NCI-H2029 treated with DMSO at 0.1 percent for 48 hours (cell line): ENCODE results near the gene CMTM8.

ENCODE experiments used
- DNase-seq: peaks from one replicate; lab custom pipeline; 2025; lab: John Stamatoyannopoulos, UW

Gene CMTM8

GRCh38 chr3:32308378-32308777 is 69.9 kb downstream of the CMTM8 start:
- no peak for DNase-seq

GRCh38 chr3:32309654-32310242 is 71.3 kb downstream of the CMTM8 start:
- DNase-seq: no peak

- peak; percentile 44 for DNase-seq
These were observed 71.9 kb downstream of the CMTM8 start for GRCh38 chr3:32310336-32310735.

GRCh38 chr3:32310918-32311839 is 72.7 kb downstream of the CMTM8 start:
- DNase-seq: peak; percentile 36

- DNase-seq: no peak
These were observed 73.8 kb downstream of the CMTM8 start for GRCh38 chr3:32312251-32312650.

- DNase-seq: no peak
These were observed 74.7 kb downstream of the CMTM8 start for GRCh38 chr3:32313169-32313568.

GRCh38 chr3:32313723-32314473 is 75.4 kb downstream of the CMTM8 start:
- DNase-seq: no peak

- DNase-seq: no peak
These were observed 77.0 kb downstream of the CMTM8 start for GRCh38 chr3:32315441-32315840.

GRCh38 chr3:32316319-32316718 is 77.8 kb downstream of the CMTM8 start:
- DNase-seq: no peak

- DNase-seq: no peak
These were observed 78.5 kb downstream of the CMTM8 start for GRCh38 chr3:32316976-32317375.

- DNase-seq: no peak
These were observed 81.1 kb downstream of the CMTM8 start for GRCh38 chr3:32319607-32320006.

GRCh38 chr3:32320080-32320479 is 81.6 kb downstream of the CMTM8 start:
- DNase-seq: no peak

GRCh38 chr3:32321095-32321790 is 82.8 kb downstream of the CMTM8 start:
- peak; percentile 34 for DNase-seq

GRCh38 chr3:32322311-32322710 is 83.8 kb downstream of the CMTM8 start:
- DNase-seq: no peak

- DNase-seq: no peak
These were observed 85.1 kb downstream of the CMTM8 start for GRCh38 chr3:32323604-32324003.

- DNase-seq: no peak
These were observed 86.7 kb downstream of the CMTM8 start for GRCh38 chr3:32325201-32325600.

- DNase-seq: peak; percentile 67
These were observed 87.4 kb downstream of the CMTM8 start for GRCh38 chr3:32325927-32326326.

GRCh38 chr3:32326795-32327194 is 88.3 kb downstream of the CMTM8 start:
- DNase-seq: no peak

- DNase-seq: no peak
These were observed 96.2 kb downstream of the CMTM8 start for GRCh38 chr3:32334675-32335074.

- DNase-seq: no peak
These were observed 97.1 kb downstream of the CMTM8 start for GRCh38 chr3:32335365-32336112.

- DNase-seq: no peak
These were observed 97.6 kb downstream of the CMTM8 start for GRCh38 chr3:32336113-32336498.
